Heart left ventricle (tissue), 16 donors: Measurements from ENCODE around the gene CCDC85C. TPM values are rescaled to one million over a fixed set of nuclear protein-coding genes. Genes with fewer than 3 reads are reported as not detected.

Experiments used
- ATAC-seq, 4 donors: fragments of 200-7000 bp; cut with Tn5 transposase; one replicate each; pipeline ENCODE4 v1.9.1; 2020 to 2022; ENCODE audit warnings: moderate library complexity in 4 of 4, mild to moderate bottlenecking in 3 of 4, moderate number of reproducible peaks in 1 of 4
- DNase-seq, 5 donors: peaks; one replicate each; pipeline ENCODE4 v3.0.0-alpha.2; 2020
- H3K27ac ChIP-seq, 12 donors: fragments of 200-600 bp; sonication (generic) in 4 of 12; one replicate each; pipeline versions ENCODE4 v1.5.0 to v1.8.0; 2016 to 2022; ENCODE audit warnings: mild to moderate bottlenecking in 2 of 12
- H3K27me3 ChIP-seq, 9 donors: fragments of 200-600 bp; sonication (generic) in 2 of 9; one replicate each; pipeline versions ENCODE4 v1.5.1 to v1.8.0; 2016 to 2022; ENCODE audit warnings: mild to moderate bottlenecking in 3 of 9
- H3K36me3 ChIP-seq, 9 donors: fragments of 200-600 bp; sonication (generic) in 2 of 9; one replicate each; pipeline versions ENCODE4 v1.5.0 to v1.8.0; 2018 to 2022; ENCODE audit warnings: mild to moderate bottlenecking in 2 of 9
- H3K4me1 ChIP-seq, 12 donors: fragments of 200-600 bp; sonication (generic) in 4 of 12; one replicate each; pipeline versions ENCODE4 v1.5.0 to v1.8.0; 2016 to 2022; ENCODE audit warnings: mild to moderate bottlenecking in 3 of 12
- H3K4me3 ChIP-seq, 12 donors: fragments of 200-600 bp; sonication (generic) in 4 of 12; one replicate each; pipeline versions ENCODE4 v1.5.0 to v1.8.0; 2017 to 2022; ENCODE audit warnings: mild to moderate bottlenecking in 9 of 12, moderate library complexity in 4 of 12
- H3K9me3 ChIP-seq, 12 donors: fragments of 200-600 bp; sonication (generic) in 4 of 12; one replicate each; pipeline versions ENCODE4 v1.5.0 to v1.8.0; 2016 to 2022; ENCODE audit warnings: mild to moderate bottlenecking in 1 of 12
- CTCF ChIP-seq, 12 donors: fragments of 200-600 bp; sonication (generic) in 4 of 12; IDR thresholded peaks; one replicate each; pipeline versions ENCODE4 v1.5.0 to v1.8.0; 2018 to 2022; ENCODE audit warnings: antibody characterized with exemption in 12 of 12, mild to moderate bottlenecking in 5 of 12
- POLR2A ChIP-seq, 2 donors: fragments of 450-650 bp; IDR thresholded peaks; one replicate each; pipeline ENCODE4 v1.6.1; 2017; ENCODE audit warnings: antibody characterized with exemption in 2 of 2, mild to moderate bottlenecking in 2 of 2, moderate library complexity in 2 of 2
- WGBS, 4 donors: extraction: QIAGEN DNeasy Blood & Tissue Kit in 2 of 4; methylation state at CpG; one replicate each; pipeline versions ENCODE4 v1.1.5 to v1.1.7; 2013 to 2018; 5-methylcytosine and 5-hydroxymethylcytosine counted together
- intact Hi-C, 10 donors: fragments of 100-400 bp; cut with DNase I; formaldehyde crosslinking; loops; one replicate each; pipeline versions ENCODE4 v1.11.1 to v1.14.2; 2022
- polyA plus RNA-seq, 2 donors: library from polyadenylated mRNA; stranded (reverse); fragments of 200-250 nt; gene quantifications; one replicate each; pipeline ENCODE4 v1.2.3, GENCODE V29; 2013
- total RNA-seq, 9 donors: library from RNA; depleted of rRNA in 2 of 9; stranded (reverse); fragments of >200 nt in 2 of 9; fragmentation: NEBNext Ultra II Directional in 3 of 9; extraction: Animal tissue kit (Norgen Biotek cat#: 25700) in 3 of 9; gene quantifications; one replicate each; pipeline versions ENCODE4 v1.1.0 to v1.2.4, GENCODE V29; 2016 to 2023
- donor health status: ischemic (EF 13 %, LVEDD 7.1; RV severe dilation, severe dysfunction).
- donor health status: healthy with polysubstance abuse.
- donor health status: DM: no; HTN: yes; CAD: no.
- donor health status: DM: no; HTN: no; CAD: no.
- donor health status: ischemic (EF 25% LVEDD 6.9; RV normal size, moderate dysfunction).
- donor health status: ischemic (EF 25% LVEDD 5.7; RV mildly dilated, moderate dysfunction).
- donor health status: healthy.
- donor health status: DM: yes; HTN: yes; CAD: no.
- donor health status: ischemic (EF 35%, LVEDD 5.7; RV mildly dilated, moderate dysfunction).
- donor health status: nonischemic (EF 11% LVEDD 7.7; RV severe dilation, severe dysfunction).
- donor health status: DM: yes; HTN: yes; CAD: no.
- donor health status: PGD.
- donor health status: ischemic (EF 29% LVEDD 5.4; RV normal size, mild dysfunction).
- donor health status: nonischemic (EF 23%, LVEDD 6.1; RV moderate dilation, normal function).

The CCDC85C gene
- total and polyA plus RNA-seq, 11 donors, result 22.5 to 45.4 (median 29.7) TPM

- TF ChIP-seq CTCF (IDR thresholded peaks at IDR 0.05) (peak in 11 of 12 donors; percentile 14 to 57 (median 45)), POLR2A (IDR thresholded peaks at IDR 0.05) (no peak)
- peak; percentile 73 to 83 (median 76) for ATAC-seq
- WGBS, 4 donors, result 51 to 59% (median 55%) methylated on average over 22 to 23 of the region's 23 CpGs
- intact Hi-C loops, result loop anchor here in 5 of 10 donors (2.0 to 5.0 kb wide), 4 partner anchors 36 to 64 kb away; partner anchors contain the start of gene CCDC85C (in 2 of the 5)
- DNase-seq, result peak; percentile 76 to 91 (median 86)
- H3K27ac ChIP-seq, result peak overlapping the region in 9 of 12 donors; percentile 9 to 86 (median 71)
- no peaks in the 10 kb centered on the region for H3K36me3 ChIP-seq
- H3K27me3 ChIP-seq, result no peaks in the 10 kb centered on the region
- no peaks in the 10 kb centered on the region for H3K9me3 ChIP-seq
- H3K4me1 ChIP-seq, result peaks cover 6 to 77% (median 53%) of the 10 kb centered on the region in 12 donors
- H3K4me3 ChIP-seq, result no peak overlapping the region
Measured at GRCh38 chr14:99562856-99563748, 40.9 kb downstream of the CCDC85C start.

DNA sequence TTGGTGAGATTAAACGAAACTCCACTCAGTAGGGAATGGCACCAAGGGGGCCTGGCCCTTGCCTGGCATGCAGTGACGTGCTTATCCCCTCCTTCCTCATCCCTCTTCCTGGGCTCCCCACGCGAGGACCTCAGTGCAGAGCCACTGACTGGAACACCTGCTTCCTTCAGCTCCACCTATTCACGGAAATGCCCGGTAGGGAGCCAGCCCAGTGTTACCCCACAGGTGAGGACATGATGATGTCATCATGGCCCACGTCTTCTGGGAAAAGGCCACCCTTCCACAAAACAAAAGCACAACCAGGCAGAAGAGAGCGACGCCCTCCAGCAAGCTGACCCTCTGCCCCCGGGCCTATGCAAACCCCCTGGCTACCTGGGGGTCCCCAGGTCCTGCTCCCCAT is 42.1 kb downstream of the CCDC85C start:
- DNase-seq (peak in 1 of 5 donors; percentile 20), ATAC-seq (no peak)
- no peaks in the 10 kb centered on the region for H3K36me3 ChIP-seq
- peak overlapping the region in 8 of 12 donors; percentile 18 to 86 (median 41) for H3K27ac ChIP-seq
- no peak overlapping the region for H3K4me3 ChIP-seq
- TF ChIP-seq CTCF (IDR thresholded peaks at IDR 0.05) (no peak), POLR2A (IDR thresholded peaks at IDR 0.05) (no peak)
- H3K9me3 ChIP-seq, result no peaks in the 10 kb centered on the region
- WGBS, 4 donors, result 85 to 89% (median 88%) methylated on average over 9 to 10 of the region's 10 CpGs
- peaks cover 6 to 65% (median 51%) of the 10 kb centered on the region in 12 donors for H3K4me1 ChIP-seq
- intact Hi-C loops, result loop anchor here in 5 of 10 donors (2.0 to 5.0 kb wide), 4 partner anchors 37 to 65 kb away; partner anchors contain the start of gene CCDC85C (in 2 of the 5)
- no peaks in the 10 kb centered on the region for H3K27me3 ChIP-seq

- Histone ChIP-seq H3K27ac (peak overlapping the region in 9 of 12 donors; percentile 18 to 86 (median 39)), H3K9me3 (no peaks in the 10 kb centered on the region), H3K36me3 (no peaks in the 10 kb centered on the region), H3K27me3 (no peaks in the 10 kb centered on the region), H3K4me3 (no peak overlapping the region), H3K4me1 (peaks cover 3 to 58% (median 47%) of the 10 kb centered on the region in 12 donors)
- TF ChIP-seq POLR2A (IDR thresholded peaks at IDR 0.05) (no peak), CTCF (IDR thresholded peaks at IDR 0.05) (no peak)
- intact Hi-C loops, result loop anchor here in 3 of 10 donors (5.0 kb wide), 2 partner anchors 41 to 66 kb away; partner anchors contain the start of gene CCDC85C (in 2 of the 3)
- 53 to 61% (median 59%) methylated on average over 7 to 15 of the region's 15 CpGs for WGBS, 4 donors
- peak; percentile 52 to 71 (median 56) for ATAC-seq
- DNase-seq, result peak in 3 of 5 donors; percentile 57 to 73 (median 60)
Measured at GRCh38 chr14:99560922-99561683, 42.9 kb downstream of the CCDC85C start.
